GM12874 (cell line): ENCODE measurements around the gene CCNJ.

Experiments
- TF ChIP-seq, protein P1 (sequence below): IDR thresholded peaks from 2 replicates; pipeline ENCODE4 v1.5.1; 2011; ENCODE audit warnings: low read depth, mild to moderate bottlenecking, control low read depth, low read length, moderate library complexity; ENCODE audit not compliant: insufficient read depth

CCNJ gene

DNA sequence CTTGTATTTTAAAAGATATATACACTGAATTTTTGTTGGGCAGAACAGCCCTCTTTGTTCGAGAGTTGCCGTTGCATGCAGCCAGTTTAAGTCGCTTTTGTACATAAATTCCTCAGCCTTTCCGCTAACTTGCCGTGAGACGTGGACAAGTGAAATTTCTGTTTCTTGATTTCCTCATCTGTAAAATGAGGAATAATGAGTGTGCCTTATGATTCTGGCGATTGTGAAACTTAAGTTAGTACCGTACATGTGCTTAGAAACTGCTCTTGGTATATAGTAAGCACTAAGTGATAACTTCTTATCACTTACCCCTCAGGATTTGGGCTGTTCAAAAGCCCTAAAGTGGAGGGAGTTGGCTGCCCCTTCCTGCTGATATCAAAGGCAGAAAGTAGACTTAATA is 1.4 kb downstream of the CCNJ start:
- TF ChIP-seq, protein P1, sequence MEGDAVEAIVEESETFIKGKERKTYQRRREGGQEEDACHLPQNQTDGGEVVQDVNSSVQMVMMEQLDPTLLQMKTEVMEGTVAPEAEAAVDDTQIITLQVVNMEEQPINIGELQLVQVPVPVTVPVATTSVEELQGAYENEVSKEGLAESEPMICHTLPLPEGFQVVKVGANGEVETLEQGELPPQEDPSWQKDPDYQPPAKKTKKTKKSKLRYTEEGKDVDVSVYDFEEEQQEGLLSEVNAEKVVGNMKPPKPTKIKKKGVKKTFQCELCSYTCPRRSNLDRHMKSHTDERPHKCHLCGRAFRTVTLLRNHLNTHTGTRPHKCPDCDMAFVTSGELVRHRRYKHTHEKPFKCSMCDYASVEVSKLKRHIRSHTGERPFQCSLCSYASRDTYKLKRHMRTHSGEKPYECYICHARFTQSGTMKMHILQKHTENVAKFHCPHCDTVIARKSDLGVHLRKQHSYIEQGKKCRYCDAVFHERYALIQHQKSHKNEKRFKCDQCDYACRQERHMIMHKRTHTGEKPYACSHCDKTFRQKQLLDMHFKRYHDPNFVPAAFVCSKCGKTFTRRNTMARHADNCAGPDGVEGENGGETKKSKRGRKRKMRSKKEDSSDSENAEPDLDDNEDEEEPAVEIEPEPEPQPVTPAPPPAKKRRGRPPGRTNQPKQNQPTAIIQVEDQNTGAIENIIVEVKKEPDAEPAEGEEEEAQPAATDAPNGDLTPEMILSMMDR = no peak

DNA sequence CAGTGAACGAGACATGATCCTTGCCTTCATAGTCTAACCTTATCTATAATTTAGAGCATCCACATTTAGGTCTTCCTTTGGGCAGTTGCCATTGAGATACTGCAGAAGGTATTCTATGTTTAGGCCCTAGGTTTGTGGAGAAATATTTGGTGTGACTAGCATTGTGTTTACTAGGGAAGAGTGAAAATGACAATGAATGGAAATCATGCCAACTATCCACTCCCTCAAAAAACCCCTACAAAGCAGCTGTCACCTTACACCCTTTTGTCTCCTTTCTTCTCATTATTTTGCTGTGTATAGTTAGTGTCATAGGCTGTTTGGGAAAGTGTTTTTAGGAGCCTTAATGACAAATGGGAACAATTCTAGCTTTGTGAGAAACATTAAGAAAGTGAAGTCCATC is 3.2 kb downstream of the CCNJ start:
- TF ChIP-seq, protein P1 = no peak

DNA sequence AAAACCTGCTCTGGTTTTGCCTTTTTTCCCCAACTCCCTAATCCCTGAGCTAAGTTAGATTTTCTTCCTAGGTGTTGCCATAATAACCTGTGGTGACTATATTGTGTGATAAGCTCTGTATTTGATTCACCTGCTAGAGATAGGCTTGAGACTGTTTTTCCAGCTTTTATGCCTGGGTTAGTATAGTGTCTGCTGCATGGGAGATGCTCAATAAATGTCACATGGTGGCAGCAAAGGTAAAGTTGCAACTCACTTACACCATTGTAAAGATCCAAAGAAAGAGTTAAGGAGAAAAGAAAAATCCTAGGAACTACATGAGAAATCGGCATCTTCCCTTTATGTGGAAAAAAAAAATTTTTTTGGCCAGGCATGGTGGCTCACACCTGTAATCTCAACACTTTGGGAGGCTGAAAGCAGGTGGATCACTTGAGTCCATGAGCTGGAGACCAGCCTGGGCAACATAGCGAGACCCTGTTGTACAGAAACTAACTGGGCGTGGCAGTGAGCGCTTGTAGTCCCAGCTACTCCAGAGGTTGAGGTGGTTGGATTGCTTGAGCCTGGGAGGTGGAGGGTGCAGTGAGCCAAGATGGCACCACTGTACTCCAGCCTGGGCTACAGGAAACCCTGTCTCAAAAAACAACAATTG is 3.7 kb downstream of the CCNJ start:
- TF ChIP-seq, protein P1 = no peak

DNA sequence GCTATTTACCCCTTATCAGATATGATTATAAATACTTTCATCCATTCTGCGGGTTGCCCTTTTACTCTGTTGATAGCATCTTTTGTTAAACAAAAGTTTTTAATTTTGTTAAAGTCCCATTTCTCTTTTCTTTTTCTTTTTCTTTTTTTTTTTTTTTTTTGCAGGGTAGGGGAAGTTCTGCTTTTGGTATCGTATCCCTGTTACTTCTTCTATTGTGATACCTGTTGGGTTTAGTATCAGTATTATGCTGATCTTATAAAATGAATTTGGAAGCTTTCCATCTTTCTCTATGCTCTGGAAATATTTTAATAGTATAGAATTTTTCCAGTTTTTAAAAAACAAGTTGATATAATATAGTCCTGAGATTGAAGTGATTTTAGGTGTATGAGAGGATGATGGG is 6.0 kb downstream of the CCNJ start:
- TF ChIP-seq, protein P1 = no peak

DNA sequence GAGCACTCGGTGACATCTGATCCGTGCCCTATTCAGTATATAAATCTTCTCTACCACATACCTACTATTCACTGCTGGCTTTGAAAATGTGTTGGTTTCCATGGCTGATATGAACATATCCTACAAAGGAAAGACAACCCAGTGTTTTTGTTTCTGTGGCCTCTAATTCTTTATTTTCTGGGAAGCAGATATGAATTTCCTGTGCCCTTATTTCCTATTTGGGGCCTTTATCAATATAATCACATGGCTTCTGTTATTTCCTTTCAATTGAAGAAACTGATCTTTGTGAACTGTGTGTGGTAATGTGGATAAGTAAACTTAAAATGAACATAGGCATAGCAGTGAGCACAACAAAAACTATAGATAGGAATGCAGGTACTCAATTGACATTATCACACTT is 10.6 kb downstream of the CCNJ start:
- TF ChIP-seq, protein P1 = no peak

DNA sequence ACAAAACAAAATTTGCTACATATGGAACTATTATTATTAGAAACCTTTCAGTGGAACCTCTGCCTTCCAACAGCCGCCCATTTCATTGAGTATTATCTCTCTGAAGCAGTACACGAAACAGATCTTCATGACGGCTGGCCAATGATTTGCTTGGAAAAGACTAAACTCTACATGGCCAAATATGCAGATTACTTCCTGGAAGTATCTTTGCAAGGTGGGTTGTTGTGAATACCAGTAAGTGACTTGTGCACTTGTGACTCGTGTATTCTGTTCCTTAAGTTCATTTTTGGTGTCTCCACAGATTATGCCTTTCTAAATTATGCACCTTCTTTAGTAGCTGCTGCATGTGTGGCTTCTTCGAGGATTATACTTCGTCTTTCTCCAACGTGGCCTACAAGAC is 13.4 kb downstream of the CCNJ start:
- TF ChIP-seq, protein P1 = no peak

DNA sequence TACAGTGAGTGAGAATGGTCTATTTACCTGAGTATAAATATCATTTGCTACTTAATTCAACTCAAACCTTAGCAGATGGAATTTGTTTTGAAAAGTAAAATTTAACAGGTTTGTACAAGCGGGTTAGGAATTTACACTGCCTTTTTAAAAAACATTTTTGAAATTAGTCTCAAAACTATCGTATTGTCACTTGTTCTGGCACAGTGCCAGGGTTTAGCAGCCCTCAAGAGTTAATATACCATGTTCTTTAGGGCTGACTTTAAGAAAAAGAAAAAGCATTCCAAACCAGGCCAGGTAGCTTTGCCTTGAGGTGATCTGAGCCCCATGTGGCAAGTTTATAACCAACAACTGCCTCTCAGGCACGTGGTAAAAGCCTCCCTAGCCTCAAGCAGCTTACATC is 17.8 kb downstream of the CCNJ start:
- TF ChIP-seq, protein P1 = no peak
